Stomach (tissue), 4 donors: Measurements from ENCODE around the gene MTARC1.

Source experiments
- CTCF ChIP-seq, 7 experiments: fragments of 450-650 bp in 4 of 7; fragments of 200-600 bp in 3 of 7; sonication (generic) in 3 of 7; IDR thresholded peaks; one replicate each; pipeline ENCODE4 v1.5.1; 2016 to 2019; ENCODE audit warnings: antibody characterized with exemption in 7 of 7, control low read depth in 2 of 7, mild to moderate bottlenecking in 1 of 7
- POLR2AphosphoS5 ChIP-seq, 3 donors: sonication (generic); formaldehyde crosslinking; IDR thresholded peaks; one replicate each; pipeline ENCODE4 v1.6.1; 2016; ENCODE audit warnings: antibody characterized with exemption in 3 of 3

GRCh38 chr1:220807726-220808125, 21.0 kb downstream of the MTARC1 start:
- TF ChIP-seq CTCF (IDR thresholded peaks at IDR 0.05) (no peak), POLR2AphosphoS5 (IDR thresholded peaks at IDR 0.05) (no peak)
